SK-N-MC (cell line): Measurements from ENCODE around the gene FBLN1.

Source experiments
- DNase-seq: peaks from one replicate; pipeline ENCODE4 v3.0.0-alpha.2; 2011; ENCODE audit warnings: low read depth, low spot score
- H3K27ac ChIP-seq: fragments of 200-600 bp; sonication (generic); 2 replicates; pipeline ENCODE4 v1.5.1; 2016; ENCODE audit warnings: mixed run types
- H3K36me3 ChIP-seq: fragments of 200-600 bp; sonication (generic); 2 replicates; pipeline ENCODE4 v1.6.1; 2017; ENCODE audit warnings: antibody characterized with exemption, low read length, mixed read lengths; ENCODE audit not compliant: insufficient read depth
- H3K4me3 ChIP-seq: fragments of 200-600 bp; sonication (generic); 2 replicates; pipeline ENCODE4 v1.5.1; 2016
- H3K9ac ChIP-seq: fragments of 200-600 bp; sonication (generic); 2 replicates; pipeline ENCODE4 v1.8.0; 2017; ENCODE audit warnings: mixed run types, mixed read lengths; ENCODE audit not compliant: insufficient read length
- H3K9me3 ChIP-seq: fragments of 200-600 bp; sonication (generic); 2 replicates; pipeline ENCODE4 v1.6.1; 2017; ENCODE audit warnings: low read depth, mild to moderate bottlenecking, antibody characterized with exemption, low read length, moderate library complexity, mixed read lengths
- EZH2 ChIP-seq: fragments of 200-600 bp; sonication (generic); IDR thresholded peaks from one replicate; pipeline ENCODE4 v1.6.1; 2017; ENCODE audit warnings: antibody characterized with exemption
- FOXP2 ChIP-seq: optimal IDR thresholded peaks from 2 replicates; pipeline ENCODE3; 2011; ENCODE audit warnings: mild to moderate bottlenecking, moderate library complexity; ENCODE audit not compliant: insufficient read depth; ENCODE audit errors: extremely low read length, control extremely low read depth
- POLR2AphosphoS5 ChIP-seq: IDR thresholded peaks from 2 replicates; pipeline ENCODE4 v1.6.1; 2012; ENCODE audit warnings: mild to moderate bottlenecking, low read depth, low read length, borderline replicate concordance

Gene FBLN1

DNA sequence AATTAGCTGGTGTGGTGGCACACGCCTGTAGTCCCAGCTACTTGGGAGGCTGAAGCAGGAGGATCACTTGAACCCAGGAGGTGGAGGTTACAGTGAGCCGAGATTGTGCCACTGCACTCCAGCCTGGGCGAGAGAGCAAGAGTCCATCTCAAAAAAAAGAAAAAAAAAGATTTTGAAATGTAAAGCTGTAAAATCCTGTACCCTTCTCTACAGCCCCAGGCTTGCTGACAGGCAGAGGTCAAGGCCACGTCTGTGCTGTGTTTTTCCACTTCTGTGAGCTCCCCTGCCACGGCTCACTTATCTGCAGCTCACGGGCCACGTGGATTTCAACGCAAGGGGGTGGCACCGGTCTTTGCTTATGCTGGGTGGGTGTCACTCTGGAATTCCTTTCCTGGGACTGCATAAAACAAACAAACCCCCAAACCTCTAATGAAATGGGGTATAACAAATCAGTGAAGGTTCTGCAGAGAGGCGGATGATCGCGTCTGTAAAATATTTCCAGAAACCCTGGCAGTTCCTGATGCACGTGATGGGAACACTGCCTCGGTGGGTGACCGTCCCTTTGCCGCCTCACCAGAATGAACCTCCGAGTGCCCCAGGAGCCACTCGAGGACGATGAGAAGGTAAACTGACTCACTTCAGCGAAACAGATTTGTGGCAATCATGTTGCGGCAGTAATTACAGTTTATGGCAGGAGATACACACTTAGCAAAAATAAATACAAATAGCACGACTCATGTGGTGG, 125.0 kb downstream of the FBLN1 start:
- no peak overlapping the region for H3K27ac ChIP-seq
- TF ChIP-seq FOXP2 (no peak), EZH2 (no peak), POLR2AphosphoS5 (no peak)
- no peak overlapping the region for H3K9ac ChIP-seq
- no peaks in the 10 kb centered on the region for H3K36me3 ChIP-seq
- no peak for DNase-seq
- H3K9me3 ChIP-seq = no peaks in the 10 kb centered on the region
- H3K4me3 ChIP-seq = no peak overlapping the region

DNA sequence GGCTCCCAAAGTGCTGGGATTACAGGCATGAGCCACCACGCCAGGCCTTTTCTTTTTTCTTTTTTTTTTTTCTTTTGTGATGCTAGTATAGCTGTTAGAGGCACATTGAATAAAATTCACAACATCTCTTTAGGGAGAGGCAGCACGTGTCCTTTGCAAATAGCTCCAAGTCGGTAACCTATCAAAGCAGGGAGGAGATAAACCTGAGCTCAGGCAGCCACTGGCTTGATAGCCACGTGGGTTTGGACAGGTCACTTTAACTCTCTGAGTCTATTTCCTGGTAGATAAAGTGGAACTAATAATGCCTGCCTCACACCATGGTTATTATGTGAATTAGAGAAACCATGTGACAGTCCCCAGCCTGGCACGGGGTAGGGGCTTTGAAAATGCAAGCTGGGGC, 125.8 kb downstream of the FBLN1 start:
- Histone ChIP-seq H3K27ac (no peak overlapping the region), H3K36me3 (no peaks in the 10 kb centered on the region), H3K9ac (no peak overlapping the region), H3K9me3 (no peaks in the 10 kb centered on the region), H3K4me3 (no peak overlapping the region)
- TF ChIP-seq FOXP2 (no peak), EZH2 (no peak), POLR2AphosphoS5 (no peak)
- no peak for DNase-seq

DNA sequence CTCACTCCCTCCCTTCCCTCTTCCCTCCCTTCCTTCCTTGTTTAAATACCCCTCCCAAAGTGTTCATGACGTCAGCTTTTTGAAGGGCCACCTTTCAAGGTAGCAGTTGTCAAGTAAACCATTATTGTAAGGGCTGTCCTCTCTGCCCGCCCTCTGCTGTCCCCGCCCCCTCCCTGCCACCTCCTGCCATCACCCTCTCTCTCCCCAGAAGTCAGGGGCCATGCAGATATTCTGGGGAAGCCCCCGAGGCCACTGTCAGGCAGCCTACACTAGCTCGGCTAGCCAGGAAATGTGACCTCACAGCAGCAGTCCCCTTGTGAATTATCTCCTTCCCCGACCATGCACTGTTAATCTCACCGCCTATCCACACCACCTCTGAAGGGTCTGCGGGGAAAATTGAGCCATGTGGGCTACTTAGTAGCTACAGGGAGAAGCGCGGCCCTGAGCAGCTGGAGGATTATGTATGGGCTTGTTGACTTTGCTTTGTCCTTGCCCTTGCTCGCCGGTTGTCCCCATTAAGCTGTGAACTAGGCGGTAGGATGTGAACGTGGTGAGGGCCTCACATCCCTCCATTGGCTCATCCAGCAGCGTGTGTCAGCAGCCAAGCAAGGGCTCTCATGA, 126.9 kb downstream of the FBLN1 start:
- no peaks in the 10 kb centered on the region for H3K9me3 ChIP-seq
- H3K9ac ChIP-seq = no peak overlapping the region
- no peak overlapping the region for H3K4me3 ChIP-seq
- no peak for DNase-seq
- TF ChIP-seq EZH2 (no peak), POLR2AphosphoS5 (no peak), FOXP2 (no peak)
- H3K36me3 ChIP-seq = no peaks in the 10 kb centered on the region
- H3K27ac ChIP-seq = no peak overlapping the region

DNA sequence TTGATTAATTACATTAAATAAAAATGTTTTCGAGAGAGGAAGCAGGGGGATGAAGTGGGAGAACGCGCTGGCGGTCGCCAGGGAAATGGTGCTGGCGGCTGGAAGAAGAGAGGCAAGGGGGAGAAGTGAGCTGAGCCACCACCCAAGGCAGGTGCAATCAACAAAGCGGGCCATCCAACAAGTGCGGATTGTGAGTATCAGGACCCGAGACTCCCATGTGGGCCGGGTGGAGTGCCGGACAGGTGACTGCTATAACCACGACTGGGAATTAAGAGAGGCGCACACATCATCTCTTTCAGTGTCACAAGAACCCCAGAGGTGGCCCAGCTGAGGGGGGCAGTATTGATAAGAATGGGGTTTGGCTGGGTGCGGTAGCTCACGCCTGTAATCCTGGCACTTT, 127.8 kb downstream of the FBLN1 start:
- no peak for TF ChIP-seq POLR2AphosphoS5
- TF ChIP-seq EZH2 = no peak
- TF ChIP-seq FOXP2 = no peak
- Histone ChIP-seq H3K36me3 (no peaks in the 10 kb centered on the region), H3K4me3 (no peak overlapping the region), H3K9me3 (no peaks in the 10 kb centered on the region), H3K27ac (no peak overlapping the region), H3K9ac (no peak overlapping the region)
- no peak for DNase-seq

DNA sequence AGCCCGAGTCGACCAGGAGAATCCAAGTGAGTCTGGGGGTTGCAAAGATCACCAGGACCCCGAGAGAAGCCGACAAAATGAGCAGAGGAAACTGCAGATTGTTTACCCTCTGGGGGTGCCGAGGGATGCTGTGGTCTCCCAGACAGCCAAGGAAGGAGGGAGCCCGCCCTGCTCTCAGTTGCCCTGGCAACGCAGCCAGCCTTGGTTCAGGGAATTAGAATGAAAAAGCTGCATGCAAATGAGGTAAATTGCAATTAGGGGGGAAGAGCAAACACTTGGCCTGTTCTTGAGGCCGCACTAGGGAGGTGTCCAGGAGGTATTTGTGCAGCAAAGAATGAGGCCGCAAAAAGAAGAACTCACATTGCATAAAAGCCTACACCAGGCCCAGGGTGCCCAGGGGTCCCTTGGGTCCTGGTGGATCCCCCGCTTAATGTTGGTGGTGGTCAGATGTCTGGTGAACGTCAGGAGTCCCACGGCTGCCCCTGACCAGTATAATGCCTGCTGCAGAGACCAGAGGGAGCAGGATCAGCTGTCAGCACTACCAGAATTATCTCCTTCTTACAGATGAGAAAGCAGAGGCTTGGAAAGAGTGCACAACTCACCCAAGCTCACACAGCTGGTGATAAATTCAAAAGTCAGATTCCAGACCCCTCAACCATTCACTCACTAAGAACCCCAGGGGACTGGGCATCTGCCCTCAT, 128.6 kb downstream of the FBLN1 start:
- no peak overlapping the region for H3K27ac ChIP-seq
- TF ChIP-seq POLR2AphosphoS5 = no peak
- TF ChIP-seq EZH2 = no peak
- TF ChIP-seq FOXP2 = no peak
- no peaks in the 10 kb centered on the region for H3K36me3 ChIP-seq
- H3K4me3 ChIP-seq = no peak overlapping the region
- no peak for DNase-seq
- no peak overlapping the region for H3K9ac ChIP-seq
- H3K9me3 ChIP-seq = no peaks in the 10 kb centered on the region

DNA sequence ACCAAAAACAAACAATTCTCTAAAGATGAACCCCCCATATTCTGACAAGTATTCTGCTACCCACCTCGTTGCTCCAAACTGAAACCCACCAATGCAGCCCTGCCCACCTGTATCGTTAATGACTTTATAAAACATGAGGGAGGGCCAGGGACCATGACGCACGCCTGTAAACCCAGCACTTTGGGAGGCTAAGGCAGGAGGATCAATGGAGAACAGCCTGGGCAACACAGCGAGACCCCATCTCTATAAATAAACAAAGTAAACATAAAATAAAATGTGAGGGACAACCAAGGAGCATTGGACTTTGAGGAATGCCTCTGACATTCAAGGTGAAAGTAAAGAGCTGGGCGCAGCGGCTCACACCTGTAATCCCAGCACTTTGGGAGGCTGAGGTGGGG, 129.2 kb downstream of the FBLN1 start:
- no peaks in the 10 kb centered on the region for H3K9me3 ChIP-seq
- no peak for DNase-seq
- H3K27ac ChIP-seq = no peak overlapping the region
- H3K4me3 ChIP-seq = no peak overlapping the region
- TF ChIP-seq POLR2AphosphoS5 (no peak), EZH2 (no peak), FOXP2 (no peak)
- H3K36me3 ChIP-seq = no peaks in the 10 kb centered on the region
- no peak overlapping the region for H3K9ac ChIP-seq

DNA sequence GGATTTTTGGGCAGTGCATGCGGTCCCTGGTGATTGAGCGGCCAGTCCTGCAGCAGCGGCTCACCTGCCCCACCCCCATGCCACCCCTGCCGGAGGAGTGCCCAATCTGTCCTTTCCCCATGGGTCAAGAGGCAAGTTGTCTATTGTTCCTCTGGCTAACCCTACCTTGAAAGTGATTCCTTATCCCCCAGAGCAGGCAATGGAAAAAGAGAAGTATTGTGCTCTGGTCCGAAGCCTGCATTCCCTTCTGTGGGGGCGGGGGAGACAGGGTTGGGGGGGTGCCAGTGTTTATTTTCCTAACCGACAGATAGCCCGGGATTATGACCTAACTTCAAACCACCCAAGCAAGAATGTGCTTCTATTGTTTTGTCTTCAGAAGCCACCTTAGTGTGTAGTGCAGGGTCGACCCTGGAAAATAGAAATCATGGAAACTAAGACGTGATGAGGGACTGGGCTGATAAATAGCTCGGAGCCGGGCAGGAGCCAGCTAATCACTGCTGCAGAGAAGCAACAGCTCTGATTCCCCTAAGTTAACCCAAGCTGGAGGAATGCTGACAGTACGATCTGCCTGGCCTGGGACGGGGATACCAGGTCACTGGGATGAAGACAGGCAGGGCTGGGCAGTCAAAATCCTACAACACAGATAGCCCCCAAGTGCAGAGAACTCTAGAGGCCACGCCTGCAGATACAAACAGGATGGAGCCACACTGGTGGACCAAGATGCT, 130.3 kb downstream of the FBLN1 start:
- H3K9me3 ChIP-seq = no peaks in the 10 kb centered on the region
- TF ChIP-seq POLR2AphosphoS5 (no peak), EZH2 (no peak), FOXP2 (no peak)
- no peak for DNase-seq
- H3K4me3 ChIP-seq = no peak overlapping the region
- H3K9ac ChIP-seq = no peak overlapping the region
- no peak overlapping the region for H3K27ac ChIP-seq
- no peaks in the 10 kb centered on the region for H3K36me3 ChIP-seq

DNA sequence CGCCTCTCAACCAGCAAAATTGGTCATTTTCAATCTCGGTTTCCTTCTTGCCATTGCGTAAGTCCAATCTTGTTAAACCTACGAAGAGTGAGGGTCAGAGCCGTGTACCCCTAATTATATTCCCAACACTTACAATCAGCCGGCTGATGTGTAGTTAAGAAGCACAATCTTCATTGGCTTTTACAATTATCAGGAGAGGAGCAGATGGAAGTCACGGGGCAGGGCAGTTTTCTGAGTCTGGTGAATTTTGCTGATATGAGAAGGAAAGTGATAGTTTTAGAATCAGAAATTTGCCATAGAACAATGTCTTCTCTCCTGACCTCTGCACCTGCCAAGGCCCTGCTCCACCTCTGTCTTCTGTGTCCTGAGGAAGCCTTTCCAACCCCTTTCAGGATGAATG, 134.0 kb downstream of the FBLN1 start:
- Histone ChIP-seq H3K9ac (no peak overlapping the region), H3K4me3 (no peak overlapping the region), H3K36me3 (no peaks in the 10 kb centered on the region), H3K9me3 (no peaks in the 10 kb centered on the region), H3K27ac (no peak overlapping the region)
- DNase-seq = no peak
- TF ChIP-seq POLR2AphosphoS5 (no peak), EZH2 (no peak), FOXP2 (no peak)
